Testis (tissue), 3 donors: ENCODE data around the gene ASB18. TPM values are rescaled to one million over a fixed set of nuclear protein-coding genes. Genes with fewer than 3 reads are reported as not detected.

ENCODE experiments used
- DNase-seq: peaks from one replicate; pipeline ENCODE4 v3.0.0-alpha.2; 2019
- H3K27ac ChIP-seq, 2 donors: fragments of 200-600 bp; sonication (generic); one replicate each; pipeline ENCODE4 v1.5.1; 2019
- H3K27me3 ChIP-seq: fragments of 200-600 bp; sonication (generic); one replicate; pipeline ENCODE4 v1.5.1; 2019
- H3K36me3 ChIP-seq: fragments of 200-600 bp; sonication (generic); one replicate; pipeline ENCODE4 v1.5.1; 2017; ENCODE audit warnings: low read depth; ENCODE audit errors: missing control alignments
- H3K4me1 ChIP-seq: fragments of 200-600 bp; sonication (generic); one replicate; pipeline ENCODE4 v1.5.1; 2019
- H3K4me3 ChIP-seq, 2 donors: fragments of 200-600 bp; sonication (generic); one replicate each; pipeline ENCODE4 v1.5.1; 2017 to 2019
- H3K9me3 ChIP-seq: fragments of 200-600 bp; sonication (generic); one replicate; pipeline ENCODE4 v1.5.1; 2017
- POLR2A ChIP-seq: fragments of 450-650 bp; IDR thresholded peaks from one replicate; pipeline ENCODE4 v1.6.1; 2017; ENCODE audit warnings: antibody characterized with exemption, mild to moderate bottlenecking, moderate library complexity
- WGBS, 2 donors: methylation state at CpG; one replicate each; pipeline ENCODE4 v1.1.5; 2018; 5-methylcytosine and 5-hydroxymethylcytosine counted together
- intact Hi-C: fragments of 100-400 bp; cut with DNase I; formaldehyde crosslinking; loops from one replicate; pipeline ENCODE4 v1.15.1; 2023; ENCODE audit warnings: low total_unique reads
- polyA plus RNA-seq: library from polyadenylated mRNA; stranded (reverse); fragments of 350-450 nt; fragmentation: Illumina TruSeq; extraction: RNeasy Lipid Tissue Mini Kit (QIAGEN cat#74804); gene quantifications from one replicate; pipeline ENCODE4 v1.2.3, GENCODE V29; 2014; ENCODE audit warnings: low read depth, low replicate concordance; ENCODE audit not compliant: insufficient read depth
- total RNA-seq, 2 donors: library from RNA; depleted of rRNA; stranded (reverse); fragments of >200 nt; gene quantifications; one replicate each; pipeline ENCODE4 v1.2.3, GENCODE V29; 2016
- TF ChIP-seq, protein P1 (sequence below), 3 experiments: fragments of 450-650 bp in 2 of 3; fragments of 200-600 bp in 1 of 3; sonication (generic) in 1 of 3; IDR thresholded peaks; one replicate each; pipeline ENCODE4 v1.5.1; 2016 to 2019; ENCODE audit warnings: antibody characterized with exemption in 3 of 3, mild to moderate bottlenecking in 2 of 3, moderate library complexity in 1 of 3

The ASB18 gene
- total and polyA plus RNA-seq, 3 donors from 2014 or later: 0.43 to 4.9 (median 0.67) TPM

DNA sequence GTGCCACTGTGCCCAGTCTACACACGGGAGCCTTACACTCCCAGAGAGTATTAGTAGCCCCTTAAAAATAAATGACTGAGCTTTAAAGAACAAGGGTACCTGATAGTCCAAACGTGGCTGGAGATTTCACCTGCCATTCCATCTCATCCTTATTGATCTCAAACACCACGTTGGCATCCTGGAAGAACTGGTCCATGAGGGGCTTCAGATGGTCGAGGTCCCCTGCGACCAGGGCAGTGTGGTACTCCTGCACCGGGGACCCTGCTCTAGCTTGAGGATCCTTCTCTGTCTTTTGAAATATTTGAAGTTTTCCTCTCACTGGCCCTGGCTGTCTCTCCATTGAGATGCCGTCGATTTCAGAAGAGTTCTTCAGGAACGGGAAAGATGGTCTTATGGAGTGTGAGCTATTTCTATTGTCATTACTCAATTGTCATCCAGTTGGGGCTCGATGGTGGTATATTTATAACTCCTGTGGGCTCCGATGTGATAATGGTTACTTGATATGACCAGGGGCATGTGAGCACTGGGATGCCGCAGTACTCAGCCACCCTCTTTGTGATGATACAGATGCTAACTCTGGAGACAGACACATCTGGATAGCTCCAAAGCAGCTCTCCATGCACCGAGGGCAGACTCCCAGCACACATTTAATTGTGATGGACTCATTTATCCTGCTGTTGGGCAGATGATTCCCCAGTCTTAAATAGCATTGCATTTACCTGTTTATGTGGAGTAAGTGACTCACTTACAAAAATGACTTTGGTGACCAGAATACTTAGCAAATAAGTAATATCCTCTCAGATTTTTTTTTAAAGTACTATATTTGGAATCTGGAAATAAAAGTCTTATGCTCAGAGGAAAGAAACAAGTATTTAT lies 22.8 kb downstream of the ASB18 start:
- H3K4me1 ChIP-seq: peaks cover 5% of the 10 kb centered on the region
- DNase-seq: no peak
- 84 to 87% methylated on average over 13 of the region's 13 CpGs for WGBS, 2 donors
- H3K9me3 ChIP-seq: no peaks in the 10 kb centered on the region
- no peak overlapping the region for H3K4me3 ChIP-seq
- no peaks in the 10 kb centered on the region for H3K36me3 ChIP-seq
- H3K27ac ChIP-seq: no peak overlapping the region
- TF ChIP-seq, protein P1, sequence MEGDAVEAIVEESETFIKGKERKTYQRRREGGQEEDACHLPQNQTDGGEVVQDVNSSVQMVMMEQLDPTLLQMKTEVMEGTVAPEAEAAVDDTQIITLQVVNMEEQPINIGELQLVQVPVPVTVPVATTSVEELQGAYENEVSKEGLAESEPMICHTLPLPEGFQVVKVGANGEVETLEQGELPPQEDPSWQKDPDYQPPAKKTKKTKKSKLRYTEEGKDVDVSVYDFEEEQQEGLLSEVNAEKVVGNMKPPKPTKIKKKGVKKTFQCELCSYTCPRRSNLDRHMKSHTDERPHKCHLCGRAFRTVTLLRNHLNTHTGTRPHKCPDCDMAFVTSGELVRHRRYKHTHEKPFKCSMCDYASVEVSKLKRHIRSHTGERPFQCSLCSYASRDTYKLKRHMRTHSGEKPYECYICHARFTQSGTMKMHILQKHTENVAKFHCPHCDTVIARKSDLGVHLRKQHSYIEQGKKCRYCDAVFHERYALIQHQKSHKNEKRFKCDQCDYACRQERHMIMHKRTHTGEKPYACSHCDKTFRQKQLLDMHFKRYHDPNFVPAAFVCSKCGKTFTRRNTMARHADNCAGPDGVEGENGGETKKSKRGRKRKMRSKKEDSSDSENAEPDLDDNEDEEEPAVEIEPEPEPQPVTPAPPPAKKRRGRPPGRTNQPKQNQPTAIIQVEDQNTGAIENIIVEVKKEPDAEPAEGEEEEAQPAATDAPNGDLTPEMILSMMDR (IDR thresholded peaks at IDR 0.05): no peak
- no peak for TF ChIP-seq POLR2A
- H3K27me3 ChIP-seq: no peaks in the 10 kb centered on the region
- intact Hi-C loops: no loop called here

DNA sequence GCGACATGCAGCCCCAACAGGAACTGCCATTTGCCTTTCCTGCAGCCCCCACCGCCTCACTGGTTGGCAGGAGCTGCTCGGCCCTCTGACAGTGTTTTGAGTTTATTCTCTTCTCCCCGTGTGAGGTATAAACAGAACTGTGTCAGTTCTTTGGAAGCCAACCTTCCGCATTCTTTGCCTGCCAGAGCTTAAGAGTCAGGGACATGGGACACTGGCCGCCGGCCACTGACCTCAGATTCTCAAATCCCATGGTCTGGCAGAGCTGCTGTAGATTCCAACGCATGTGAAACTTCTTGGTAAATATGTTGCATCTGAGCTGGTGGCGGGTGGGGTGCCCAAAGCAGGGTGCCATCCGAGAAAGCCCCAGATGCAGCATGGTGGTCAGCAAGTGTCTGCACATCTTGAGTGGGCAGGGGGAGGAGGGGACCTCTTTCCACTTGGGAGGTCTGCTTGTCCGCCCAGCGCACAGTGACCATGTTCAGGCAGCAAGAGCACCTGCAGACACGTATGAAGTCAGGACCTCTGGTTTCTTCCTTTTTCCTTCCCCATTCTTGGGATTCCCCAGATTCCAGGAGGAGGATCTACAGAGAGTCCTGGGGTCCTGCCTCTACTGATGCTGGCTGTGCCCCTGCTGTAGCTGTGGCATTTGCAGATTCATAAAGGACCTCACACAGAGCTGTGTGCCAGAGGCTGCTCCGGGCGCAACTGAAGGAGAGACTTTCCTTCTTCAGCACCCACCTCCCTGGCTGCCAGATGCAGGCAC lies 23.8 kb downstream of the ASB18 start:
- TF ChIP-seq POLR2A: no peak
- TF ChIP-seq, protein P1 (IDR thresholded peaks at IDR 0.05): no peak
- Histone ChIP-seq H3K36me3 (no peaks in the 10 kb centered on the region), H3K27me3 (no peaks in the 10 kb centered on the region), H3K4me1 (peaks cover 5% of the 10 kb centered on the region), H3K9me3 (no peaks in the 10 kb centered on the region), H3K27ac (no peak overlapping the region), H3K4me3 (no peak overlapping the region)
- WGBS, 2 donors: 69 to 70% methylated on average over 12 to 15 of the region's 15 CpGs
- intact Hi-C loops: no loop called here
- DNase-seq: no peak

DNA sequence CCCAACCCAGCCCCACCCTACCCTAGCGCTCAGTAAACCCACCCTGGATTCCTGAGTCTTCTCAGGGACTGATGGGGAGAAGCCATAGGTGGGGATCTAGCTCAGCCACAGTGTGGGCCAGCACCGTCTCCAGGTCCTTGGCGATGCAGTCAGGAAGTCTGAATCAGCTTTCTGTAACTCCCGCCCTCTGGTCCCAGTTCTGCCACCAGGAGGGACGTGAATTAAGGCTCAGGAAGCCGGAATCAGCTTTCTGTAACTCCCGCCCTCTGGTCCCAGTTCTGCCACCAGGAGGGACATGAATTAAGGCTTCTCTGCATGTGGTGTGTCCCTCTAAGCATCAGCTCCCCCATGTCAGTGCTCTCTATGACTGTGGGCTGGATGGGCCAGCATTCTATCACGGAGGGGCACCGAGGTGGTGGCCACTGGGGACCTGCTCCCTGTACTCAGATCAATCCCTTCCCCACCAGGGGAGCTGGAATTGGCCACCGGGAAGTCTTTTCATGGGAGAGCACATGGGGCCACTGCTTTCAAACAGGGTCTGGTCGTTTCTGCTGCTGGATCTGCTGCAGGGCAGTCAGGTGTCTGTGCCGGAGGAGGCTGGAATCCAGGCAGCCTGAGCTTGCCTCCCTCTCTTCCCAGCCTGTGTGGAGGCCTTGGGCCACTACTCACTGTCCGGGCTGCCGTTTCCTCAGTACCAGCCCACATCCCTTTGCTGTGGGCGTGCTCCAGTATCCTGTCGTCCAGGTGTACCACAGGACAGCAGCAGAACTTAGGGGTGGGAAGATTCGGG lies 24.7 kb downstream of the ASB18 start:
- WGBS, 2 donors: 67 to 68% methylated on average over 17 of the region's 17 CpGs

DNA sequence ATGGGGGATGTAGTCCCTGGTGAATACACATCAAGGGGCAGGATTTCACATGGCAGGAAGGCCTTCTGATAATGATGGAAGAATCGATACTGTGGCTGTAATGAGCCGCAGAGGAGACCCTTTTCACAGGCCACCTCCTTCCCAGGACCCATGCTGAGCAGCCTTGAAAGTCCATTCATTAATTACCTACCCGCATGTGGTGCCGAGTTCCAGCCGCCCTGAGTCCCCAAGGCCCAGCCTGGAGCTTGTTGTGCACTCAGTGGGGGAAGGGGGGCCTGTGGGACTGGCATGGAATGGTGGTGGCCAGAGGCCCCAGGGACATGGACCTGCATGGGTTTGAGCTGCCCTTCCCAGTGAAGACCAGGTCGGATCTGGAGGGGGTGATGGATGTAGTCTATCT lies 25.5 kb downstream of the ASB18 start:
- no peaks in the 10 kb centered on the region for H3K9me3 ChIP-seq
- intact Hi-C loops: no loop called here
- no peaks in the 10 kb centered on the region for H3K36me3 ChIP-seq
- DNase-seq: no peak
- H3K4me3 ChIP-seq: no peak overlapping the region
- 63 to 82% methylated on average over 6 of the region's 6 CpGs for WGBS, 2 donors
- H3K4me1 ChIP-seq: peaks cover 5% of the 10 kb centered on the region
- no peak for TF ChIP-seq POLR2A
- TF ChIP-seq, protein P1 (IDR thresholded peaks at IDR 0.05): no peak
- H3K27me3 ChIP-seq: no peaks in the 10 kb centered on the region
- no peak overlapping the region for H3K27ac ChIP-seq

More for the DNA sequence above, 24.7 kb downstream of the ASB18 start:
- Histone ChIP-seq H3K9me3 (no peaks in the 10 kb centered on the region), H3K4me1 (peaks cover 5% of the 10 kb centered on the region), H3K27ac (no peak overlapping the region), H3K36me3 (no peaks in the 10 kb centered on the region), H3K4me3 (no peak overlapping the region), H3K27me3 (no peaks in the 10 kb centered on the region)
- intact Hi-C loops: no loop called here
- TF ChIP-seq, protein P1 (IDR thresholded peaks at IDR 0.05): no peak
- no peak for TF ChIP-seq POLR2A
- no peak for DNase-seq
